ENCODE measurements around the gene PNPLA5.

Gene PNPLA5

GRCh38 chr22:43921370-43921769 lies 29.6 kb upstream of the PNPLA5 start:
- no peaks in the 10 kb centered on the region for H3K9me3 Mint-ChIP-seq
- H3K4me1 Mint-ChIP-seq = peaks cover 22% of the 10 kb centered on the region
- no peaks in the 10 kb centered on the region for H3K36me3 Mint-ChIP-seq (ENCODE audit: low read depth)
- peaks cover 29% of the 10 kb centered on the region for H3K27me3 Mint-ChIP-seq (ENCODE audit: low read depth, poor library complexity)
- TF ChIP-seq CTCF (IDR thresholded peaks at IDR 0.05) = no peak
- no peak for DNase-seq
- no peak overlapping the region for H3K4me3 Mint-ChIP-seq
- H3K27ac Mint-ChIP-seq = no peak overlapping the region

GRCh38 chr22:43919106-43919973 lies 27.5 kb upstream of the PNPLA5 start:
- Mint-ChIP-seq H3K27ac (no peak overlapping the region), H3K4me1 (peaks cover 7% of the 10 kb centered on the region), H3K9me3 (no peaks in the 10 kb centered on the region), H3K27me3 (ENCODE audit: low read depth, poor library complexity) (peaks cover 27% of the 10 kb centered on the region), H3K4me3 (no peak overlapping the region), H3K36me3 (ENCODE audit: low read depth) (no peaks in the 10 kb centered on the region)
- no peak for TF ChIP-seq CTCF (IDR thresholded peaks at IDR 0.05)
- no peak for DNase-seq

- TF ChIP-seq CTCF (IDR thresholded peaks at IDR 0.05) = no peak
- H3K4me3 Mint-ChIP-seq = no peak overlapping the region
- peaks cover 4% of the 10 kb centered on the region for H3K9me3 Mint-ChIP-seq
- DNase-seq = no peak
- H3K36me3 Mint-ChIP-seq (ENCODE audit: low read depth) = no peaks in the 10 kb centered on the region
- no peak overlapping the region for H3K27ac Mint-ChIP-seq
- peaks cover 42% of the 10 kb centered on the region for H3K27me3 Mint-ChIP-seq (ENCODE audit: low read depth, poor library complexity)
- no peaks in the 10 kb centered on the region for H3K4me1 Mint-ChIP-seq
Measured at GRCh38 chr22:43917521-43917920, 25.7 kb upstream of the PNPLA5 start.

- no peak overlapping the region for H3K4me3 Mint-ChIP-seq
Measured at GRCh38 chr22:43911351-43911750, 19.5 kb upstream of the PNPLA5 start.

GRCh38 chr22:43910178-43910695 lies 18.4 kb upstream of the PNPLA5 start:
- Mint-ChIP-seq H3K4me3 (no peak overlapping the region), H3K27me3 (ENCODE audit: low read depth, poor library complexity) (peaks cover 68% of the 10 kb centered on the region), H3K9me3 (peaks cover 4% of the 10 kb centered on the region), H3K27ac (no peak overlapping the region), H3K4me1 (peaks cover 15% of the 10 kb centered on the region), H3K36me3 (ENCODE audit: low read depth) (no peaks in the 10 kb centered on the region)
- TF ChIP-seq CTCF (IDR thresholded peaks at IDR 0.05) = no peak
- DNase-seq = no peak

More at GRCh38 chr22:43911351-43911750, 19.5 kb upstream of the PNPLA5 start:
- no peak for TF ChIP-seq CTCF (IDR thresholded peaks at IDR 0.05)
- Mint-ChIP-seq H3K36me3 (ENCODE audit: low read depth) (no peaks in the 10 kb centered on the region), H3K4me1 (peaks cover 15% of the 10 kb centered on the region), H3K9me3 (peaks cover 4% of the 10 kb centered on the region), H3K27ac (no peak overlapping the region), H3K27me3 (ENCODE audit: low read depth, poor library complexity) (peaks cover 61% of the 10 kb centered on the region)
- no peak for DNase-seq

All from nephron progenitor cell (in vitro differentiated cells).